NCI-H345 treated with DMSO at 0.1 percent for 48 hours (cell line): Measurements from ENCODE around the gene PLXDC2.

Source experiments
- DNase-seq: peaks from one replicate; lab custom pipeline; 2025; ENCODE audit not compliant: unreplicated experiment; lab: John Stamatoyannopoulos, UW

Gene PLXDC2

DNA sequence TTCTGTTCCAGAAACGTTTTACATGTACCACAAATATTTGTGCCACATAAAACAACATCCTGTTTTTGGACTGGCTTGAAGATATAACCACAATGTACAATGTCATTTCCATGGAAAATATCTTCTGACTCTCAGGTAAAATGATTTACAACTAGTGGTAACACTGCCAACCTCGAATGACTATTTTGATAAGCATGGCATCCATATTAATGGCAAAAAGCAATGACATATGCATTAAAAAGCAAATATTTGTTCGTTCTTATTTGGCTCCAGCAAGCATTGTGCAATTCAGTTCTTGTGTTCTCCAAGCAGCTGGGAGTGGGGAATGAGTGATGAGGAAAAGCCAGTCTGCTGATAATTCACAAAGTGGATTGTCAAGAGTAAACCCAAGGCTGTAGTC, 289.0 kb downstream of the PLXDC2 start:
- no peak for DNase-seq

DNA sequence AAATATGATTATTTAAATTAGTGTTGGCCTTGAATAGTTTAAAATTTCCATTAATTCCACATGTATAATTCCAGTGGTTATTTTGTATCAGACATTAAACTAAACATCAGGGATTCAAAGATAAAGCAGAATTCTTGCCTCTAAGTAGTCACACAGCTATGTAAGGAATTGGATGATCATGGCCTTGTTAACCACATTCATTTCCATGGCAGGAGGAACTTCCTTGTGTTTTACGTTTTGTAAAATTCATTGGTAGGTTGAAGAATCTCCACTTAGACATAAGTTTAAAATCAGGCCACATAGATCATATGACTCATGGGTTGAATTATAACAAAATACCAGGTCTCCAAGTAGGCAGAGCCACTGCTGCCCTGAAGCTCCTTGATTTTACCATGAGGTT, 289.7 kb downstream of the PLXDC2 start:
- DNase-seq = no peak

DNA sequence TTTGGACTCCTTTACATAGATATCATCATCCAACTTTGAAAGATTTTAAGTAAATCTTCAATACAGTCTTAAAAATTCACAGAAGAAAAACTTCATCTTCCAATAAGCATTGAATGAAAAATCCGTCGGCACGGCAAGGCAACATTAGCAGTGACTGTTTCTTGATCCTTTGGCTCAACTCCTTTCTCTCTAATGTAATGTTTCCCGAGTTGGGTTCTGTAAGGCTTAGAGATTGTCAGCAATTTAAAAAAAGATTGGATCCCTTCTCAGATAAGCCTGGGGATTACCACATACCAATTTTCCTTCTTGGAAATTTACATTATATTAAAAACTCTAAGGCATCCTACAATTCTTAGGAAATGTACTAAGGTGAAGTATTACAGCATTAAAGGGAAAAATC, 291.8 kb downstream of the PLXDC2 start:
- DNase-seq = no peak

DNA sequence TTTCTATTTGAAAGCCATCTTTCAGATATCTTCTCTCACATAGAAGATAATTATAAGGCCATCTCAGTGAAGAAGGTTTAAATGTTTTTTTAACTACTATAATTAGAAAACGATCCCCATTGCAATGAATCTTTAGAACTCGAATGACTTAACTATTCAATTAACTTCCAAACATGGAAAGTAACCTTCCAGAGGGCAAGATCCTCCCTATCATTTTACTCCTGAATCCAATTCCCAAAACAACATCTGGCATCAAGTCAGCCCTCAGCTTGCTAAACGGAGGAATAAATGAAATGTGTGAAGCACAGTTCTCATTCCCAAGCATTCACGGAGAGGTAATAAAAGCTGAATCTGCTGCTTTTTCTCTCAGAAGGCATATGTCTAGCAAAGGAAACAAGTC, 293.4 kb downstream of the PLXDC2 start:
- no peak for DNase-seq

DNA sequence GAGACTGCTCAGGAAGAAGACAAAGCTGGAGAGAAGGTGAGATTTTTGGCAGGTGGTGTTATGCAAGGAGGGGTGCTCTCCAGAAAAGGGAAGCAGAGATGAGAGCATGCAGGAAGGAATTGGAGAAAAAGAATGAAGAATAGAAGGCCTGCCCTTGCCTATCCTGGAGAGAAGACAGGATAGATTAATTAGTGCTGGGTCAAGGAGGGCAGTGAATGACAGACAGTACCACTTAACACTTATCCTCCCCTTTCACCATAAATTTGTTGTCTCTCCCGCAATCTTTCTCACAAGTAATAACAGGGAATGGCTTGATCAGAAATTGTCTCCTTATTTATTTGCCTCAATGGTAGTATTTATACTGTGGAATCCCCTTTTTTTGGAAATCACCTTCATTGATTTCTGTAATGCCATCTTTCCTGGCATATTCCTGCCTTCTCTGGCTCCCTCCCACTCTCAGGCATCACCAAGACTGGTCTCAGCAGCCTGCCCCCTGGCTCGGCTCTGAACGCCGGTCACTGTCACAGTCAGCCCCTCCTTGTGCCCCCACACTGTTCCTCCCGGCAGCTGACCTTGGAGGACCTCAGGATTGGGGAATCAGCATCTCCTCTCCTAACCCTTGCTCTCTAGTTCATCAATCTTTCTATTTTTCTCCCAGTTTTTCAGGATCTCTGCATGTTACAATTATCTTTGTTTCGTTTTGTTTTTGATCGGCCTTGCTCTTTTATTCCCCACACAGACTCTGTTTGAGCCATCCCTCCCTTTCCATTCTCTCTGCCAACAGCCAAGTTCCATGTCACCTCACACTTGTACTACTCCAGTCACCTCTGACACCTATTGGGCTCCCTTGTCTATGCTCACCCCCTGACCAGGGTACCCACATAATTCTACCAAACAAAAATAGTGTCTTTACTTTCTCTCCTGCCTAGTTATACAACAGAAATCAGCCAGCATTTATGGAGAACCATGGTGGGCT, 294.2 kb downstream of the PLXDC2 start:
- DNase-seq = no peak

DNA sequence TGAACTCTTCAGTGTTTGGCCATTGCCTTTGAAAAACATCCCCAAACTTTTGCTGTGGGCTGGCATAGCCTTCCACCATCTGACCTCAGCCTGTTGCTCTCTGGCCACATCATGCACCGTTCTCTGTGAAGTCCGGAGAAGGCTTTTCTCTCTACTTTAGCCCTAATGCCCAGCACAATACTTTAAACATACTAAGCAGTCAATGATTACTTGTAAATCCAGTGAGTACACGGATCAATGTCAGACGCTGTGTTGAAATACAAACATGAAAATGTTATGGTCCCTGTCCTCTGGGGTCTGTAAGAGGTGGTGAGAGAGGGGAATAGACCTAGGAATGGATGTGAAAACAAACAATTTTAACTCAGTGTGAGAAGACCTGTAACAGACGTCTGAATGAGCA, 297.9 kb downstream of the PLXDC2 start:
- DNase-seq = no peak

DNA sequence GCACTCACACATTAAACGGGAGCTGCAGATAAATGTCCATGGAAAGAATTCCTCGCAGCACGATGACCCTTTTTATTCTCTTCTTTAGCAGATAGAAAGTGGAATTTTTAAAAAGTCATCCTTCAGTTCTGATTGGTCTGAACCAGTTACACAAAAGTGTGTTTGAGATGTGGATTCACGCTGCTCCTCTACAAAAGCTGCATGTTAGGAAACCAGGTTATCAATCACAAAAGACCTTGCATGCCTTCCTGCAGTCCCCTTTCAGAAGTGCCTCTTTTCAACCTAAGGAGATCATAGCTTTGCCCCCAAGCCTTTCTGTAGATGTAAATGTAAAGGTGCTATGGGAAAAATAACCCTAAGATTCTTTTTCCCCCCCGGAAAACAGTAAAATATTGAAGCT, 299.7 kb downstream of the PLXDC2 start:
- DNase-seq = no peak

DNA sequence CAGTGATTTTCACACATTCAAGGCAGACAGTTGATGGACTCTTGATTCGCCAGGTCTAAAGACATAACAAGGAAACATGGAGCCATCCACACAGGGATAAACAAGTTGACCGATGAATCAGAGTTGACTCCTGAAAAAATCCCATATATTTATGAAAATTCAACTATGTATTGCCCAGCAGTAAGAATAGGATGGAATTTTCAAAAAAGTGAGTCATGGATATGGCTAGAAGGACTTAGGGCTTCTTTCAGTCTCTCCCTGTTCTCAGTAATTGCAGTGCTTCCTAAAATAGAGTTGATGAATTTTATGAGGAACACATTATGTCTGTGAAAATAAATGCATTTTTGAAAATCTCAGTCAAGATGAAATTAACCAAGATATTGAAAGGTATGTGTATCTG, 301.2 kb downstream of the PLXDC2 start:
- DNase-seq = no peak

DNA sequence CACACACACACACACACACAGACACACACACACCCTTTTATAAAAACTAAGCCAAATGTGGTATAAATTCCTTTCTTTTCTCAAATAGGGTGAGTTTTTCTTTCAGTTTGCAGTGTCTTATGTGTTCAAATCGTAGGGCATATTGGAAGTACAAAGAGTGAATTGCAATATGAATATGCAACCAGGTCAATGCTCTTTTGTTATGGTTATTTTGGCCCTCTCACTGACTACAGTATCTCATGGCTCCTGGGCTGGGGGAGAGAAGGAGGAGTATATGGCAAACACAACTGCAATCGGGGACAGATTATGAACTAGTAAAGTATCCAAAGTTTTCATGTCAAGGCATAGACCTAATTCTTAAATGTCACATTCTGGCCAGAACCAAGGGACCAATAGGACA, 301.9 kb downstream of the PLXDC2 start:
- DNase-seq = no peak

DNA sequence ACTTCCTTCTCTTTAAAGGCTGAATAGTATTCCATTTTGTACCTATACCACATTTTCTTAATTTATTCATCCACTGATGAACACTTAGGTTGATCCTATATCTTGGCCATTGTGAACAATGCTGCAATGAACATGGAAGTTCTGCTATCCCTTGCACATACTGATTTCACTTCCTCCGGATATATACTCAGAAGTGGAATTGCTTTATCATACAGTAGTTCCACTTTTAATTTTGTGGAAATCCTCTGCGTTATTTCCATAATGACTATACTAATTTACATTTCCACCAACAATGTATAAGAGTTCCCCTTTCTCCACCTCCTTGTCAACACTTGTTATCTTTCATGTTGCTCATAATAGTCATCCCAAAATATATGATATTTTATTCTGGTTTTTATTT, 312.6 kb downstream of the PLXDC2 start:
- DNase-seq = no peak

DNA sequence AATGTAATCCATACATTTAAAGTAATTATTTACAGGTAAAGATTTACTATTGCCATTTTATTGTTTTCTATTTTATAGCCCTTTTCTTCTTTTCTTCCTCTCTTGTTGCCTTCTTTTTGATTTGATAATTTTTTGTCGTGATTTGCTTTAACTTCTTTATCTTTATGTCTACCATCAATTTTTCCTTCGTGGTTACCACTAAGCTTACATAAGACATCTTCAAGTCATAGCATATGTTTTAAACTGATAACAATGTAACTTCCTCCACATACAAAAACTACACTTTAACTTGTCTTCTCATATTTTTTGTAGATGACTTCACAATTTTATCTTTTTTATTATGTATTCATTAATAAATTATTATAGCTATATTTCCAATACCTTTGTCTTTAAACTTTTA, 316.6 kb downstream of the PLXDC2 start:
- DNase-seq = no peak

DNA sequence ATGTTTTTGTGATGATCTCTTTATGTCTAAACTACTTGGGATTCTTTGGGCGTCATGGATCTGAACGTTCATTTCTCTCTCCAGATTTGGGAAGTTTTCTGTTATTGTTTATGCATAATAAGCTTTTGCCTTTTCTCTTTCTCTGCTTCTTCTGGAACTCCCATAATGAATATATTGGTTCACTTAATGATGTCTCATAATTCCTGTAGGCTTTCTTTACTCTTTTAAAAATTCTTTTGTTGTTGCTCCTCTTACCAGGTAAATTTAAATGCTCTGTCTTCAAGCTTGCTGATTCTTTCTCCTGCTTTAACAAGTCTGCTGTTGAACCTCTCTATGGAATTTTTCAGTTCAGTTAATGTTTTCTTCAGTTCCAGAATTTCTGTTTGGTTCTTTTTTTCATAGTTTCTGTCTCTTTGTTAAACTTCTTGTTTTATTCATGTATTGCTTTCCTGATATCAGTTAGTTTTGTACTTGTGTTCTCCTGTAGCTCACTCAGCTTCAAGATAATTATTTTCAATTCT, 317.5 kb downstream of the PLXDC2 start:
- DNase-seq = no peak

DNA sequence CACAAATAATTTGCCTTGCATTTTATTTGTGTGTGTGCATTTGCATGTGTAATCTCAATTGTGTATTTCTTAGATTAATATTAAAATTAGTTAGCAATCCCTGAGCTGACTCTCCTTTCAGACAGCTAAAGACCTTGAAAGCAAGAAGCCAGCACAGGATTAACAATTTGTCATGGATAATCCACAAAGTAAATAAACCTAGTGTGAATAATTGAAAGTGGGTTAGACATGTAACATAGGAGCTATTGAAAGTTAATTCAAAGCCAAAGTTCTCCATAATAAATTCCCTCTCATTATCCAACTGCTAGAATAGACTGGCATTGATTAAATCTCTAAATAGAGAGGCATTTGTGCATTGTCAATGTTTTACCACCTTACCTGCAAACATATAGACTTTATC, 326.1 kb downstream of the PLXDC2 start:
- no peak for DNase-seq

DNA sequence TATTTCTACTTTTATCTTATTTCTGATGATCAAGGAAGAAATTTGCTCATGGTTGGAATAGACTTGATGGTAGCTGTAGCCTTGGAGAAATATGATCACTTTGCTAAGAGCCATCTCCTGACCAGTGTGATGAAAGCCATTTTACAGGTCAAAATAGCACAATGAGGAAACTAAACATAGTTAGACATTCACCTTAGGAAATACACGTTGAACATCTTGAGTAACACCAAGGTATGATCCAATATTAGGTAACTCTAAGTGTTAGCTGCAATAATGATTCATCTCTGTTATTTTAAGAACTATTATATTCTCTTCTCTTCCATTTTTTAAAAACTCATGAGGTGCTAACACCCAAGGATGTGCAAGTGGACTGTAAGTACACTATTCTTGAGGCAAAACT, 328.0 kb downstream of the PLXDC2 start:
- DNase-seq = no peak

DNA sequence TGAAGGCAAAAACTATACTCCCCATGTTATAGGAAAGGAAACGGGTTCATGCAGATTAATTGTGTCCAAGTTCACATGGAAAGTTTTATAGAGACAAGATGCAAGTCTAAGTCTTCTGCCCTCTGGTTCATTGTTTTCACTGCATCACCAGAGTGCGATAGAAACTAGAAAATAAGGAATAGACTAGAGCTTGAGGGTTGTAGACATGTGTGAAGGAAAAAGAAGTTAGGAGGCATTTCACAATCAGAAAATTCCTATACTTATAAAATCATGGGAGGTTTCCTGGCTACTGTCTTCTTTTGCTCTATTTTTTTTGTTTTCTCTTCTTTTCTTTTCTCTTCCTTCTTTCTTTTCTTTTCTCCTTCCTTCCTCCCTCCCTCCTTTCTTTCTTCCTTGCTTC, 329.8 kb downstream of the PLXDC2 start:
- DNase-seq = no peak

DNA sequence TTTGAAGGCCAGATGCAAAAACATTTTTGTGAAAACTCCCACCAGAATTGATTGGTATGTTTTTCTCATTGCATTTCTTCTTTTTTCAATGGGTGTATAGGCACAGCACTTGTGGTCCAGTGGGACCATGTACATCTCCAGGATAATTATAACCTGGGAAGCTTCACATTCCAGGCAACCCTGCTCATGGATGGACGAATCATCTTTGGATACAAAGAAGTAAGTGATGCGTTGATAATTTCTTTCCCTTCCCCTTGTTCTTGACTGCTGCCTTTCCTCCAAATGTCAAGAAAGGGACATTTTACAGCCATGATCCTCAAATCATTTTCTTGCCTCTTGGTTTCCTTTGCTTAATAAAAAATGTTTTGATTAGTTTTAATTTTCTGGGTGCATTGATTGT, 331.5 kb downstream of the PLXDC2 start:
- no peak for DNase-seq

DNA sequence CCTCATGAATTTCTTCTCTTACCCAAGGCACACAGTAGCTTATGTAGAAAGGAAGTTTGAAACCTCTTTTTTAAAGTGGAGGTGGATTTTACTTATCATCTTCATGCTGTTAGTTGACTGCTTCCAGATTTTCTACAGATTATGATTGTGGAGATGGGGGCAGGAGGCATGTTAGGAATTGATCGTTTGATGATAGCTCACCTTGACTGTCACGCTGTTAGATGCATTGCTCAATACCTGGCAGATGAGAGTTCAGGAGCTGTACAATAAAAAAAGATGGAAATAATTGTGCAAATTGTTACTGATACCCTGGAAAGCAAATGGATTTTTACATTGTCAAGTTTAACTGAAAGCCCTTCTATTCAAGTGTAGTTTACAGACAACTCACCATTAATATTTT, 340.3 kb downstream of the PLXDC2 start:
- no peak for DNase-seq

DNA sequence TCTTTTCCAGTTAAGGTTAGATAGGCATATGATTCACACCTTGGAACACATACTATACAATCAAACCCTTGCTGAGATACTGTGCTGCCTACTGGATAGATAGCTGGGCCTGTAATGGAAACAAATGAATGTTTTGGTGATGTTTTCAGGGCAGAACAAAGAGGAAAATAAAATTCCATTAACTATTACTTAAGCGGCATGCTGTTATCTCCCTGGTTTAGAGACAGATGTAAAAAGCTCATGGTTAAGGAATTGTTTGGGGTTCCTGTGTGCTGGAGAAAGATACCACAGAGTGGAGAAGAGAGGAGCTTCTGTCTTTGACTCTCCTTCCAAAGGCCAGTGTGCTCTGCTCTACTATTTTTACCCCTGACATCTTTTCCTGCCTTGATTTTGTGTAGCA, 341.1 kb downstream of the PLXDC2 start:
- no peak for DNase-seq

DNA sequence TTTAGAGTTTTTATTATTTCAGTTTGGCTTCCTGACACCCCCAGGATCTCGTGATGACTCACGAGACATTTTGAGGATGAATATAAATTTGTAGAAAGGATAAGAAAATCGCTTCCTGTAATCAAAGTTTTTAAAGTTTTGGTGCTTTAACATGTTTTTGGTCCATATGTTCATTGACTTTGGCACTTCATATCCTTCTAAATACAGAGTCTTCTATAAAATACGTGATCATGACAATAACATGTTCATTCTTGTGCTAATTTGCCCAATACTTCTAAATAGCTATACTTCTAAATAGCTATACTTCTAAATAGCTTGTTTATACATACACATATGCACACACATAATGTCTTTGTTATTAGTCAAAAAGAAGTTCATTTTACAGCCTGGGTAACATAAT, 341.9 kb downstream of the PLXDC2 start:
- DNase-seq = no peak

DNA sequence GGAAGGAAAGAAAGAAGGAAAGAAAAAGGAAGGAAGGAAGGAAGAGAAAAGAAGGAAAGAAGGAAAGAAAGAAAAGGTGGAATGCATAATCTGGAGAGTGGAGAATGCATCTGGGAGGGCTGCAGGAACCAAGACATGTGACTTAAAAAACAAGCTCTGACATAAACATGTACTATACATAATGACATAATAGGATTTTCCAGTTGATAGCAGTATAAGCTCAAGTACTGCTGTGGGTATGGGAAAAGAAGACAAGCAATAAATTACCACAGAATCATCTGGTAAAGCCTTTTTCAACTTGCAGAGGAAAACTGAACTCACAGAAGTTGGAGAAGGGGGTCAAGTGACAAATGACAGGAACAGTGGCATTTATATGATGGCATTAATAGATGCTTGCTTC, 345.9 kb downstream of the PLXDC2 start:
- no peak for DNase-seq

DNA sequence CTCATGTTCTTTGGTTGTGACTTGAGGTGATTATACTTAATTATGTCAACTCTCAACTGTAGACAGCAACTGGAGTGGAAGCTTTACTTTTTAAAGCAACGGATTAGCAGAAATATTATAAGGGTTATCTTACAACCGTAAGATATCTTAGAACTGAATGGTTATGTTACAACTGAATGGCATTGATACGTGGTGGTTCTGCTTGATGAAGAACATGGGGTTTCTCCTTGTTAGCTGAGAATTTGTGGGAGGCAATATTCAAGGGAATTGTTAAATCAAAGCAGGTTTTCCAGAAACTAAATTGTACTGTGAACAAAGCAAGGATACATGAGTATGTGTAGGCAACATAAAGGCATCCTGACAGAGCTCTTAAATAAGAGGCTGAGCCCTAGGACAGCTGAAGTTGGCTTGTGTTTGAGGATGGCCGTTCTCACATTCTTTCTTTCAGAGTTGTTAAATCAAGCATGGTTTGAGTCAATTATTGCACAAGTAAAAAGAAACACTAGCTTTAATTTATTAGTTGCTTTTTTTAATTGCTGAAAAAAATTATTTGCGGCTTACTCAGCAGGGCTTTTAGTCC, 350.0 kb downstream of the PLXDC2 start:
- no peak for DNase-seq

DNA sequence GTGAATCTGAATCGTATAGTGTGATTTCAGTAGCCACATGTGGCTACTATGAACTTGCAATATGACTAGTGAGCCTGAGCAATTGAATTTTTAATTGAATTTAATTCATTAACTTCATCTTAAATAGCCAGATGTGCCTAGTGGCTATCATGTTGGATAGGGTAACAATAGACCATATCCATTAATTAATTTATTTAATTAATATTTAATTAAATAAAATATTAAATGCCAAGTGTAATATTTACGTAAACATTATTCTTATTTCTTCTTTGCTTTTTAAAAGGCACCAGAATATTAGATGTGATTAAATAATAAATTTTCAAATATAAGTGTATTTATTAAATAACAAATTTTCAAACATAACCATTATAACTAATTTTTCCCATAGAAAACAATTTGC, 354.4 kb downstream of the PLXDC2 start:
- no peak for DNase-seq
